HG02763 (cell line): ENCODE measurements around the gene ST3GAL2.
"Not testable (repeated sequence)": the region's sequence is repeated elsewhere in the genome, so short reads cannot be mapped to it uniquely, and the experiment has no call there.

Experiments
- ATAC-seq: cut with Tn5 transposase; IDR thresholded peaks from one replicate; pipeline ENCODE4 v1.9.1; 2021; ENCODE audit warnings: mild to moderate bottlenecking, moderate library complexity; ENCODE audit not compliant: unreplicated experiment

Gene ST3GAL2

DNA sequence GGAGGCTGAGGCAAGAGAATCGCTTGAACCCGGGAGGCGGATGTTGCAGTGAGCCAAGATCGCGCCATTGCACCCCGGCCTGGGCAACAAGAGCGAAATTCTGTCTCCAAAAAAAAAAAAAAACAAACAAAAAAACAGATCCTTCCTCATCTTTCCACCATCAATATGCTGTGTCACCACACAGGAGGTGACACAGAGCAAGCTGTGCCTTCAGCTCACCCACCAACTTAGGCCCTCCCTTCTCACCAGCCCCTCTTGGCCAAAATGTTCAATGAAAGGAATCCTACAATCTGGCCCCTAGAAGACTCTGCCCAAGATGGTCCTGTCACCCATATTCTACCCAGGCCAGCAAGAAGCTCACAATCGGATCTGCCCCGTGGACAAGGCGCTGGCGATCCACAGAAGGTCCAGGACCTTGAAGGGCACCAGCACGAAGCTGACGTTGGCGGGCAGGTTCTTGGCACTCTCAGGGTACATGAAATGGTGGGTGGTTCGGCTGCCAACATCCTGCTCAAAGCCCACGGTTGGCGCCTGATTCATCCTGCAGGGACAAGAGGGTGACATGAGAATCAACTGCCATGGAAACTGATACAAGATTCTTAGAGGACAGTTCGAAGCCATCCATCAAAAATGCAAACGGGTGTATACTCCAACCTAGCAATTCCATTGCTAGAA lies 50.8 kb downstream of the ST3GAL2 start:
- ATAC-seq: no peak

DNA sequence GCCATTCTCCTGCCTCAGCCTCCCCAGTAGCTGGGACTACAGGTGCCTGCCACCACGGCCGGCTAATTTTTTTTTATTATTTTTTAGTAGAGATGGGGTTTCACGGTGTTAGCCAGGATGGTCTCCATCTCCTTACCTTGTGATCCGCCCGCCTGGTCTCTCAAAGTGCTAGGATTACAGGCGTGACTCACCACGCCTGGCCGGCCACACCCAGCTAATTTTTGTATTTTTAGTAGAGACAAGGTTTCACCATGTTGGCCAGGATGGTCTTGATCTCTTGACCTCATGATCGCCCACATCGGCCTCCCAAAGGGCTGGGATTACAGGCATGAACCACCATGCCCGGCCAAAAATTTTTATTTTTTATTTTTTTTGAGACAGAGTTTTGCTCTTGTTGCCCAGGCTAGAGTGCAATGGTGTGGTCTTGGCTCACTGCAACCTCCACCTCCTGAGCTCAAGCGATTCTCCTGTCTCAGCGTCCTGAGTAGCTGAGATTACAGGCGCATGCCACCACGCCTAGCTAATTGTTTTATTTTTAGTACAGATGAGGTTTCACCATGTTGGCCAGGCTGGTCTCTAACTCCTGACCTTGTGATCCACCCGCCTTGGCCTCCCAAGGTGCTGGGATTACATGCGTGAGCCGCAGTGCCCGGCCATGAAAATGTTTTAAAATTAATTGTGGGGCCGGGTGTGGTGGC lies 52.5 kb downstream of the ST3GAL2 start:
- ATAC-seq: not testable (repeated sequence)

DNA sequence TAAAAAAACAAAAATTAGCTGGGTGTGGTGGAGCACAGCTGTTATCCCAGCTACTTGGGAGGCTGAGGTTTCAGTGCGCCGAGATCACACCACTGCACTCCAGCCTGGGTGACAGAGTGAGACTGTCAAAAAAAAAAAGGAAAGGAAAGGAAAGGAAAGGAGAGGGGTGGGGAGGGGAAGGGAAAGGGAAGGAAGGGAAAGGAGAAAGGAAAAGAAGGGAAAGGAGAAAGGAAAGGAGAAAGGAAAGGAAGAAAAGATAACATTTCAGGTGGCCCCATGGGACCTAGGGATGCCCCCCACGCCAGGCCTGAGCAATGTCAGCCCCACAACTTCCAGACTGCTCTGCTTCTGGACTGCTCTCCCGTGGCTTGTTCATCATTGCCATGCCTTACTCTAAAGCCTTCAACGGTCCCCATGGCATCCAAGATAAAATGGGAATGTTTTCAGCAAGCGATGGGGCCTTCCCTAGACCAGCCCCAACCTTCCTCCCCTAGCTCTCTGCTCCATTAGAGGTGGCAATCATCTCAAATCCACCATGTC lies 55.4 kb downstream of the ST3GAL2 start:
- no peak for ATAC-seq

DNA sequence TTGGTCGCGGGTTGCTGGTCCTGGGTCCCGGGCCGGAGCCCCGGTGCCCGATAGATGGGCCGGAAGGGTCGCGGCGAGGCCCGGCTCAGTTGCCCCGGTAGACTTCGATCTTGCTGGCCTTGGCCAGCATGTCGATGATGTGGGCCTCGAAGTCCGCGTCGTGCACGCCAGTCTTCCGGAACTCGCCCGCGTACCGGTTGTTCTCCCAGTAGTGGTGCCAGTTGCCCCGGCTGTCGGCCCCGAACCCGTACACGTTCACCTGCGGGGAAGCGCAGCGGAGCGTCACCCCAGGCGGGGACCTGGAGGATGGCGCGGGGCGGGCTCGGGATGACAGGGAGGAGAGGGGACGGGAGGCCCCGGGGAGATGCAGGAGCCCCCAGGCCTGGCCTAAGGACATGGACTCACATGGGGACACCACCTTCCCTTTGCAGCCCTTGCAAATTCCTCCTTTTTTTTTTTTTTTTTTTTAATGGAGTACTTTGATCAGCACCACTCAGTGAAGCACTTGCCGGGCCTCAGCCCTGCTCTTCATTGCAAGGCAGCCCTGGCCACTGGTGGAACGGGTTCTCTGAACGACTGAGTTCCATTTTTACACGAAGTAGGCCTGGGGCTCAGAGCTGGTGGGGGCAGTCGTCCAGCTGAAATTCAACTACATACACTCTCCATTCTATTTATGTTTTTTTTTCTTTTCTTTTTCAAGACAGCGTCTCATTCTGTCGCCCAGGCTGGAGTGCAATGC lies 57.1 kb downstream of the ST3GAL2 start:
- ATAC-seq: no peak

DNA sequence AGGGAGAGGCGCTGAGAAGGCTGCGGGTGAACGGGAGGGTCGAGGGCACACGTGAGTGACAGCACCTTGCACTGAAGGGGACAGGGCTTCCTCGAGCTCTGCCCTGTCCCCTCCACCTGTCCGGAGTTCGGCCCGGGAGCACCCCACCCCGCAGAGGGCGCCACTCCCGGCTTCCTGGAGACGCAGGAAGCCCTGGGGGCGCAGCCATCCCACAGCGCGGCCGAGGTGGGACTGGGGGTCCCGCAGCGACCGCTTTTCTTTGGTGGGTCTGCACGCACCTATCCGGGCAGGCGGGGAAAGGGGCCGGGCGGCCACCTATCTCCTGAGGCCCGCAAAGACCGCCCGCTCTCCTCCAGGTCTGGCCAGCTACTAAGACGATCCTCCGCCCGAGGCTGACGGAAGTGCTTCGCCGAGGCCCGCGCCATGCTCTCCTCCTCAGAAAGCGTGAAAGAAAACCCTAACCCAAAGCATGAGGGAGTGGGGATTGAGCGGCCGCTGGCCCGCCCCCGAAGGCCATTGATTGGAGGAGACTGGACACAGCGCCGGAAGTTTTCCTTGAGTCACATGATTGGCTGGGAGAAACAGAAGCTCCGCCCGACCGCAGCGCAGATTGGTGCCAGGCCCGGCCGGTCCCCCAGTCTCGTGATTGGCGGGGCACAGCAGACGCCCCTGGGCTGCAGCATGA lies 57.8 kb downstream of the ST3GAL2 start:
- ATAC-seq: peak; percentile 92

DNA sequence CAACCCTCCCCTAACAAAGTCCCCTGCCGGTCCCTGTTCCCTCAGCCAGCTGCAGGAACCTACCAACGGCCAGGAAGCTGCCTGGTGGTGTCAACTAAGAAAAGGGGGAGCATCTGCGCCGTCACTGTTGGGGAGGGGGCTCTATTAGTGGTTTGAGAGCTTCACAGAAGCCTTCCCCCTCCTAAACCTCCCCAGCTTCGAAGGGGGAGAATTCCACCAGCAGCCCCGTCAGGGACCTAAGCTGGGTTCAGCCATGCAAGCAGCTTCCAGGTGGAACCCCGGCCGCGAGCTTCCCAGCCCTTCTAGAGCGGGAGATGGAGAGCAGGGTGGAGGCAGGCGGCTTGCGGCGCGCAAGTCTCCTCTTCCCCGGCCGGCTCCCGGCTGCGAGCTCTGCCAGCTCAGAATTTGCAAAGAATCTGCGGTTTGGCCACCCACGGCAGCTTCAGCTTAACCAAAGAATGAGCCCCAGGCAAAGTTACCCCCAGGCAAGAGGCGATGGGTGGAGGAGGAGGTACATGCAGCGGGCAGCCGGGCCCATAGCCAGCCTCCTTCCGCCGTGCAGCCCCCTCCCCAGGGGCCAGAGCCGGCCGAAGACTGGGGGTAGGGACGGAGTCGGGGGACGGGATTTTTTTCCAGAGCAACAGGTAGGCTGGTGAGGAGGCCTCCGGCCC lies 58.5 kb downstream of the ST3GAL2 start:
- ATAC-seq: peak; percentile 7

DNA sequence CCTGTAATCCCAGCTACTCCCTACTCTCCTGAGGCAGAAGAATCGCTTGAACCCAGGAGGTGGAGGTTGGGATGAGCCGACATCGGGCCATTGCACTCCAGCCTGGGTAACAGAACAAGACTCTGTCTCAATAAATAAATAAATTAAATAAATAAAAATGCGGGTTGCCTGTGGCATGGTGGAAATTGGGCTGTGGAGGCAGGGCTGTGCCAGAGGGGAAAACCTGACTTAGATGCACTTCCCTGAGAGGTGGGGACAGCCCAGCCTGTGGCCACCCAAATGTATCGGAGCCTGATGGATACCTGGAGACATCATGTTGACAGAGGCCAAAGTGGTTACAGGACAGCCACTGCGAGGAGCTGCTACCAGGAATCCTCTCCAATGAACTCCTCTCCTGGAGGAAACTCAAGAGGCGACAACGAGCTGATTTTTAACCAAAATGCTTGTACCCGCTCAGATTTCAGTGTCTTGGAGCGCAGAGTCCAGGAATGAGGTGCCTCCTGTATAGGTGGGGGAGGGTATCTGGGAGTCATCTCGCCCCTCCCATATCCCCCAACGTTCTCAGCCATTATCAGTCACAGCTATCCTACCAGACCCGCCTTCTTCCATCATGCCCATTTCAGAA lies 59.9 kb downstream of the ST3GAL2 start:
- no peak for ATAC-seq

DNA sequence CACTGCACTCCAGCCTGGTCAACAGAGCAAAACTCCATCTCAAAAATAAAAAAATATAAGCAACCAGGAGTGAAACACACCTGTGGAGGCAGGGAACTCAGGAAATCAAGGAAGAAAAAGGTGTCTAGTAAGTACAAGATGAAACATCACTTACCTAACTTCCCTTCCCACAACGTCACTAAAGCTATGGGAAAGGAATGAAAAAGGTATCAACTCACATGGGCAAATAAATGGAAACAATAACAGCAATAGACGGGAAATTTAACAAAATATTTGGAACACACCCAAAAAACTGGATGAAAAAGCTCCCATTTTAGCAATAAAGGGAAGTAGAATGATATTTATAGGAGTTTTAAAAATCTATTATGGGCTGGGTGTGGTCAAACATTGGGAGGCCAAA lies 61.1 kb downstream of the ST3GAL2 start:
- ATAC-seq: no peak

DNA sequence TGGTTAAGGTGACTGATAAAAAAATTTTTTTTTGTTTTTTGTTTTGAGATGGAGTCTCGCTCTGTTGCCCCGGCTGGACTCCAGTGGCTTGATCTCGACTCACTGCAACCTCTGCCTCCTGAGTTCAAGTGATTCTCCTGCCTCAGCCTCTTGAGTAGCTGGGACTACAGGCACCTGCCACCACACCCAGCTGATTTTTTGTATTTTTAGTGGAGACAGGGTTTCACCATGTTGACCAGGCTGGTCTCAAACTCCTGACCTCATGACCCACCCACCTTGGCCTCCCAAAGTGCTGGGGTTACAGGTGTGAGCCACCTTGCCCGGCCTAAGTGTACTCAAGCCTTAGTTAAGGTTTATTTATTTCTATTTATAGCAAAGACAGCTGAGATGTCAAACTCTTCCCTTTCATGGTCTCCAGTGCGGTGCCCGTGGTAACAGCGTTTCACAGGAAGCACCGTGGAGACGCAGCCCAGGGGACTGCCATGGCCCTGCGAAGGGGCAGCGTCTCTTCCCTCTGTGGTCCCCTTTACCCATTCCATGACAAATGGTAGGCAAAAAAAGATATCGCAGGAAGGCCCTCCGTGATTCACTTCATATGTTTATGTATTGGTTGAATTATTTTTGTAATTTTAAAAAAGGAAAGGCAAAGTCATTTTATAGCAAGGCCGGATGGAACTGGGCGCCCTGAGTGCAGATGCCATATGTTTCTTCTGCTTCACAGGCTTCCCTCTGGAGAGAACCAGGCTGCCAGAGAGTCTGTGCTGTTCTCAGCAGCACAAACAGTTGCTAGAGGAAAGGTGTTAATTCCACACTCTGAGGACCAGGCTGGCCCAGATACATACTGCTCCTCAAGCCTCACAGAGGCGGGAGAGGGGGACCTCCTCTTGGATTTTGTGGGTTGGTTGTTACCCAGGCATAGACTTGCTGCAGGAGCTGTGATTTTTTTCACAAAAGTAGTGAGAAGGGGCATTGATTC lies 63.0 kb downstream of the ST3GAL2 start:
- ATAC-seq: no peak

DNA sequence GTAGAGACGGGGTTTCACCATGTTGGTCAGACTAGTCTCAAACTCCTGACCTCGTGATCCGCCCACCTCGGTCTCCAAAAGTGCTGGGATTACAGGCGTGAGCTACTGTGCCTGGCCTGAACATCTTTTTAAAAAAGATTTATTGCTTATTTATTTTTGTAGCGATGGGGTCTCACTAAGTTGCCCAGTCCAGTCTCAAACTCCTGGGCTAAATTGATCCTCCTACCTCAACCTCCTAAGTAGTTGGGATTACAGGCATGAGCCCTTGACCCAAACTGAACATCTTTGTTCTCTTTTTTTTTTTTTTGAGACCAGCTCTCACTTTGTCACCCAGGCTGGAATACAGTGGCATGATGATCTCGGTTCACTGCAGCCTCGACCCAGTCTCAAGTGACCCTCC lies 64.7 kb downstream of the ST3GAL2 start:
- no peak for ATAC-seq

DNA sequence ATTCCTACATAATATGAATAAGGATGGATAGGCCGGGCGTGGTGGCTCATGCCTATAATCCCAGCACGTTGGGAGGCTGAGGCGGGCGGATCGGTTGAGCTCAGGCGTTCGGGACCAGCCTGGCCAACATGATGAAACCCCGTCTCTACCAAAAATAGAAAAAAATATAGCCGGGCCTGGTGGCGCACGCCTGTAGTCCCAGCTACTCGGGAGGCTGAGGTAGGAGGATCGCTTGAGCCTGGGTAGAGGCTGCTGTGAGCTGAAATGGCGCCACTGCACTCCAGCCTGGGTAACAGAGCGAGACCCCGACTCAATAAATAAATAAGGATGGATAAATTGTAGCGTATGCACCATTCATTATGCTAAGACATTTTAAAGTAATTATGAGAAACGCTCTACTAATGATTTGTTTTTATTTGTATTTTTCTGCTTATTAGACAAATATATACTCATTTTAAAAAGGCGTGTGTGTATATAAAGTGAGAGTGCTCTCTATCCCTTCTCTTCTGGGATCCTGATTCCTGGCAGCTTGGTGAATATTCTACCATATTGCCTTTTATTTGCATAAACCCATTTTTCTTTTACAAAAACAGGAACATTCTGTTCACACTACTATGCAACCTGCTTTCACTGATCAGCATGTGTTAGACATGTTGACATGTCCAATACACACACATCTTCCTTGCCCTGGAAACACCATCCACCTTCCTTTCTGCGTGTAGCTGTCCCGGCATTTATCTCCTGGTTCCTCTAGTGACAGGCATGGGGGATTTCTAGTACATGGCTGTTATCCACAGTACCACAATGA lies 65.8 kb downstream of the ST3GAL2 start:
- no peak for ATAC-seq

DNA sequence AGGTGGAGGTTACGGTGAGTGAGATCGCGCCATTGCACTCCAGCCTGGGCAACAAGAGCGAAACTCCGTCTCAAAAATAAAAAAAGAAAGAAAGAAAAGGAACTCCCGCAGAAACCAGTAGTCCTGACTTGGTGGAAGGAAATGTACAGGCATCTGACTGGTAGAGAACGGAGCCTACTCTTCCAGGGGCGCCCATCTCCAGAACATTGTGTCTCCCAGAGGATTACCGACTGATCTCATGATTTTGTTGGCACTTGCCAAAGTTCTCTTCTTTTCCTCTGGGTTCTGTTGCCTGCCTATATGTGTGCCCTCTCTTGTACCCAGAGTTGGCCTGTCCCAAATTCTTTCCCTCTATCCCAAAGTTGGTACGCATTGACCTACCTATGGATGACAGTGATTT lies 68.0 kb downstream of the ST3GAL2 start:
- ATAC-seq: no peak

DNA sequence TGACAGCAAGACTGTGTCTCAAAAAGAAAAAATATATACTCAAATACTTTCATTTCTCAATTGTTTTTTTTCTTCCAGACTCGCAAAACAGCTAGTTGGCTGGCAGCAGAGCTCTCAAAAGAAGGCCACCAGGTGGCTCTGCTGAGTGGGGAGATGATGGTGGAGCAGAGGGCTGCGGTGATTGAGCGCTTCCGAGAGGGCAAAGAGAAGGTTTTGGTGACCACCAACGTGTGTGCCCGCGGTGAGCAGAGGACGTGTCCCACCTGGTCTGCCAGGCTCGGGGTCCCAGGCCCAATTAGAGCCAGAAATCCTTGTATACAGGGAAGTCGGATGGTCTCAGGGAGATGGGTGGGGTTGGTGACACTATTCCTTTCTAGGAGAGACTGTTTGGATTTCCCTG lies 68.8 kb downstream of the ST3GAL2 start:
- not testable (repeated sequence) for ATAC-seq

DNA sequence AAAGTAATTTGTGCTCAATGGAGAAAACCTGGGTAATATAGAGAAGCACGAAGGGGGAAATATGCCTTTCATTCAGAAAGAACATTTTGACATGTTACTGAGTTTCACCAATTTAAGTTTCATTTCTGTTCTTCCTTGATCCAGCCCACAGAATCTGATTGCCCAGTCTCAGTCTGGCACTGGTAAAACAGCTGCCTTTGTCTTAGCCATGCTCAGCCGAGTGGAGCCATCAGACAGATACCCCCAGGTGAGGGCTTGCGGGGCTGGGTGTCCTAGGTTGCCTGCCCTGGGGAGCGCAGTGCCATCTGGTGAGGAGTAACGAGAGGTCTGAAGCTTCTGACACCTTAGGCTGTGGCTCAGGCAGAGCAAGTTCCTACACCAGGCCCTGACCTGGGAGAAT lies 74.5 kb downstream of the ST3GAL2 start:
- no peak for ATAC-seq

DNA sequence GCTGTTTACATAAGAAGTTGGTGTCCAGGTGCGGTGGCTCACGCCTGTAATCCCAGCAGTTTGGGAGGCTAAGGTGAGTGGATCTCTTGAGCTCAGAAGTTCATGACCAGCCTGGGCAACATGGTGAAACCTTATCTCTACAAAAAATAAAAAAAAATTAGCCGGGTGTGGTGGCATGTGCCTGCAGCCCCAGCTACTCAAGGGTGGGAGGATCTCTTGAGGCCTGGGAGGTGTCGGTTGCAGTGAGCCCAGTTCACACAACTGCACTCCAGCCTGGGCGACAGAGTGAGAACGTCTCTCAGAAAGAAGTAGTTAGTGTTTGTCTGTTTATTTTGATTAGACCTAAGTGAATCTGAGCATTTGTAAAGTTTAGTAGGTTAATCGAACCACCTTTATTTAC lies 79.3 kb downstream of the ST3GAL2 start:
- no peak for ATAC-seq

DNA sequence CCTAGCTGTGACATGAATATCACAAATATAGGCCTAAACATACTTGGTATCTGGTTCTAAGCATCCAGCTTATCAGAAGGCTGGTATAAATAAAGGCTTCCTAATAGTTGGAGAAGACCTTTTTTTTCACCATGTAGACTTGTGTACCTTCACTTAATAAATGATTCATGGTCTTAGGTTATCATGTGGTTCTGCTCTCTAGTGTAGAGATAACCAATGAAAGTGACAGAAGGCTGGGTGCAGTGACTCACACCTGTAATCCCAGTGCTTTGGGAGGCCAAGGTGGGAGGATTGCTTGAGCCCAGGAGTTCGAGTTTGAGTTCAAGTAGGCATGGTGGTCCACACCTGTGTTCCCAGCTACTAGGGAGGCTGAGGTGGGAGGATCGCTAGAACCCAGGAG lies 89.1 kb downstream of the ST3GAL2 start:
- no peak for ATAC-seq

DNA sequence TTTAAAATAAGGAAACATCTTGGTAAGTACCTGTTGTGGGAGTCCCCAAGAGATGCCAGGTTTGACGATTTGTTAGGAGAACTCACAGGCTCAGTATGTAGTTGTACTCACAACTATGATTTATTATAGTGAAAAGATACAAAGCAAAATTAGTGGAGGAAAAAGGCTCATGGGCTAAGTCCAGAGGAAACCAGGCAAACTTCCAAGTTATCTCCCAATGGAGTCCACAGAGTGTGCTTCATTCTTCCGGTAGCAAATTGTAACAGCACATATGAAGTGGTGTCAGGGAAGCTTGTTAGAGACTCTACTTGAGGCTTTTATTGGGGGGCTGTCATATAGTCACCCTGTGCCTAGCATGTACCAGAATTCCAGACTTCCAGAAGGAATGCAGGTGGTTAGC lies 89.9 kb downstream of the ST3GAL2 start:
- ATAC-seq: no peak

DNA sequence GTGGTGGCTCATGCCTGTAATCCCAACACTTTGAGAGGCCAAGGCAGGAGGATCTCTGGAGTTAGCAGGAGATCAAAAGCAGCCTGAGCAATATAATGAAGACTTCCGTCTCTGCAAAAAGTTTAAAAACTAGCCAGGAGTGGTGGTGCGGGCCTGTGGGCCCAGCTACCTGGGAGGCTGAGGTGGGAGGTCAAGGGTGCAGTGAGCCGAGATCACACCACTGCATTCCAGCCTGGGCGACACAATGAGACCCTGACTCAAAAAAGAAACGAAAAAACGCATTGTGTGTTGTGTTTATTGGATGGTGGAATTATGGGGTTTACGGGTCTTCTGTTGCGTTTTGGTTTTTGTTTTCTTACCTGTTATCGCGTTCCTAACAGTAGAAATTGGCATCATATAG lies 93.1 kb downstream of the ST3GAL2 start:
- ATAC-seq: no peak
